Renal cortical epithelial cell (primary cell): Measurements from ENCODE around the gene BMP6. TPM values are rescaled to one million over a fixed set of nuclear protein-coding genes. Genes with fewer than 3 reads are reported as not detected.

Source experiments
- DNase-seq: peaks from one replicate; pipeline ENCODE4 v3.0.0-alpha.2; 2011; ENCODE audit warnings: low read depth
- total RNA-seq: library from RNA; depleted of rRNA; stranded (reverse); fragments of >200 nt; gene quantifications from 2 replicates; pipeline ENCODE4 v1.2.3, GENCODE V29; 2014

BMP6 gene
- total RNA-seq, 1 donor from 2014 or later = 0.75 TPM

DNA sequence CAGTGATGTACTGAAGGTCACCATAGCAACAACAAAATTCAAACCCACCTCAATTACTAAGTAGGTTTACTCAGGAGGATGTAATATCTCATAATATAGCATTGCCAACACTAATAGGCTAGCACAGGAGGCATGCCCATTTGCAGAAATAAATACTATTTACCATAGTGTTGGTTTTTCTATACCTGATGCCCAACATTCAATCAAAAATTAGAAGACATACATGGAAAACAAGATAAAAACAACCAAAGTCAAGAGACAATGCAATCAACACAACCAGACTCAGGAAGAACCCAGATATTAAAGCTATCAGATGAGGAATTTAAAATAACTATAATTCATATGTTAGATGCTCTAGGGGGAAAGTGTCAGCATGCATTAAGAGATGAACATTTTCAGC is 199.0 kb downstream of the BMP6 start:
- no peak for DNase-seq

Other genes with a start within 250 kb of the BMP6 start
- 104 and 173 TPM in 2 replicates for gene DSP, start 184.4 kb upstream of the BMP6 start, total RNA-seq
- 12.7 and 14.1 TPM in 2 replicates for gene SNRNP48, start 135.9 kb upstream of the BMP6 start, total RNA-seq
- 301 and 340 TPM in 2 replicates for gene TXNDC5, start 184.7 kb downstream of the BMP6 start, total RNA-seq